K562 (cell line): ENCODE results near the gene WEE1. TPM values are rescaled to one million over a fixed set of nuclear protein-coding genes. Genes with fewer than 3 reads are reported as not detected.

ENCODE experiments used
- ATAC-seq: fragments of 200-7000 bp; cut with Tn5 transposase; 3 replicates; pipeline ENCODE4 v1.9.1; 2020; ENCODE audit warnings: moderate library complexity
- BruUV-seq: library from RNA; stranded (reverse); fragments of 400-500 nt; replicated peaks from 2 replicates; lab custom pipeline; 2021; lab: Mats Ljungman, UMichigan
- CTCF ChIA-PET: fragments of 300-600 bp; formaldehyde crosslinking; extraction: SDS; loops from one replicate; lab custom pipeline; 2021; ENCODE audit warnings: low intra/inter-chr PET ratio; lab: Yijun Ruan, JAX
- POLR2A ChIA-PET: fragments of 300-600, 350-650 bp; sonication (Branson Sonifier 250); formaldehyde crosslinking; extraction: SDS; loops from one replicate; lab custom pipeline; 2021; ENCODE audit warnings: antibody characterized with exemption, inconsistent platforms; lab: Yijun Ruan, JAX
- DNase-seq, 4 experiments: peaks; one replicate each; pipeline versions ENCODE4 v3.0.0 to v3.0.0-alpha.2; 2011 to 2018; ENCODE audit warnings: low spot score in 3 of 4, mixed read lengths in 3 of 4; ENCODE audit errors: extremely low read depth in 1 of 4
- FAIRE-seq: peaks from 2 replicates; lab custom pipeline; 2011; peaks lifted over from hg19 to GRCh38; lab: Jason Lieb, UNC
- H2AFZ ChIP-seq: 2 replicates; pipeline ENCODE4 v1.6.0; 2011; ENCODE audit warnings: low read depth, low read length, control low read depth, inconsistent platforms
- H3K27ac ChIP-seq: fragments of 200-600 bp; 3 replicates; pipeline ENCODE4 v1.8.0; 2011; ENCODE audit warnings: low read depth, mild to moderate bottlenecking, control low read depth, inconsistent platforms, low read length, moderate library complexity, mixed read lengths; ENCODE audit errors: extremely low read depth
- H3K27me3 ChIP-seq, 2 experiments: fragments of 300-600 bp in 1 of 2; 2 replicates in 1 of 2; 3 replicates in 1 of 2; pipeline versions ENCODE4 v1.6.0 to v1.8.0; 2011; ENCODE audit warnings: inconsistent platforms in 2 of 2, low read length in 2 of 2, mild to moderate bottlenecking in 1 of 2, mixed read lengths in 1 of 2, moderate library complexity in 1 of 2; ENCODE audit not compliant: control insufficient read depth in 2 of 2, insufficient read depth in 2 of 2
- H3K36me3 ChIP-seq: fragments of 300-600 bp; 3 replicates; pipeline ENCODE4 v1.8.0; 2011; ENCODE audit warnings: mild to moderate bottlenecking, low read length, inconsistent platforms; ENCODE audit not compliant: control insufficient read depth, insufficient read depth
- H3K4me1 ChIP-seq, 2 experiments: fragments of 200-600 bp in 1 of 2; replicated peaks in 1 of 2; 2 replicates in 1 of 2; 3 replicates in 1 of 2; pipeline versions ENCODE4 v1.5.1 to v1.8.0; 2011; ENCODE audit warnings: inconsistent platforms in 2 of 2, low read length in 2 of 2, mild to moderate bottlenecking in 1 of 2, mixed read lengths in 1 of 2, moderate library complexity in 1 of 2; ENCODE audit not compliant: control insufficient read depth in 2 of 2, insufficient read depth in 2 of 2
- H3K4me2 ChIP-seq: 2 replicates; pipeline ENCODE4 v1.6.1; 2011; ENCODE audit warnings: low read length, control low read depth, inconsistent platforms, mixed read lengths; ENCODE audit not compliant: insufficient read depth
- H3K4me3 ChIP-seq: fragments of 200-600 bp; sonication (generic), shearing (Covaris generic); 2 replicates; pipeline ENCODE4 v1.5.1; 2016; ENCODE audit warnings: control low read depth, inconsistent platforms
- H3K79me2 ChIP-seq: fragments of 200-600 bp; 3 replicates; pipeline ENCODE4 v1.8.0; 2011; ENCODE audit warnings: low read length, inconsistent platforms; ENCODE audit not compliant: control insufficient read depth, insufficient read depth
- H3K9ac ChIP-seq, 2 experiments: 2 replicates each; pipeline versions ENCODE4 v1.6.0 to v1.6.1; 2011; ENCODE audit warnings: low read depth in 2 of 2, low read length in 2 of 2, control low read depth in 1 of 2, inconsistent platforms in 1 of 2, mild to moderate bottlenecking in 1 of 2, mixed read lengths in 1 of 2; ENCODE audit not compliant: insufficient read depth in 1 of 2
- H3K9me1 ChIP-seq: one replicate; pipeline ENCODE4 v1.6.0; 2011; ENCODE audit warnings: inconsistent platforms, mild to moderate bottlenecking, low read length, moderate library complexity; ENCODE audit not compliant: control insufficient read depth, insufficient read depth
- H3K9me3 ChIP-seq: replicated peaks from 2 replicates; pipeline ENCODE4 v1.5.1; 2011; ENCODE audit warnings: low read depth, low read length, inconsistent platforms; ENCODE audit not compliant: control insufficient read depth, insufficient read depth
- H4K20me1 ChIP-seq: replicated peaks from 2 replicates; pipeline ENCODE4 v1.6.1; 2011; ENCODE audit warnings: low read length, inconsistent platforms, mixed read lengths; ENCODE audit not compliant: control insufficient read depth, insufficient read depth
- BRD9 ChIP-seq: fragments of 450-650 bp; IDR thresholded peaks from 2 replicates; pipeline ENCODE4 v1.6.1; 2018; ENCODE audit warnings: low read depth; ENCODE audit not compliant: partially characterized antibody
- GTF2E2 ChIP-seq: fragments of 200-800 bp; sonication (Bioruptor generic); IDR thresholded peaks from 2 replicates; pipeline ENCODE4 v1.6.1; 2016; ENCODE audit warnings: missing genetic modification characterization, missing compliant biosample characterization
- KAT7 ChIP-seq: sonication (generic); formaldehyde crosslinking; IDR thresholded peaks from 2 replicates; pipeline ENCODE4 v1.8.0; 2022; ENCODE audit warnings: missing genetic modification reagents, mild to moderate bottlenecking, borderline replicate concordance
- MYC ChIP-seq, 2 experiments: fragments of 250-450 bp in 1 of 2; sonication (Bioruptor Pico) in 1 of 2; IDR thresholded peaks; 2 replicates each; pipeline versions ENCODE4 v1.5.1 to v1.6.1; 2012 to 2021; ENCODE audit warnings: low read depth in 2 of 2, borderline replicate concordance in 1 of 2, improper control_type of control experiment in 1 of 2, low read length in 1 of 2, mild to moderate bottlenecking in 1 of 2, moderate library complexity in 1 of 2
- WGBS: fragments of 100-300 bp; shearing (Covaris generic); methylation state at CpG from one replicate; pipeline ENCODE4 v1.1.6; 2016; ENCODE audit warnings: low coverage, mixed read lengths; ENCODE audit not compliant: insufficient coverage; ENCODE audit errors: missing lambda C conversion rate; 5-methylcytosine and 5-hydroxymethylcytosine counted together
- in situ Hi-C: fragments of 300-500 bp; cut with MboI; formaldehyde crosslinking; loops from 4 replicates; pipeline ENCODE4 v1.15.0; 2018; ENCODE audit warnings: inconsistent platforms, mixed read lengths
- intact Hi-C: fragments of 100-400 bp; cut with micrococcal nuclease; formaldehyde crosslinking; loops from 2 replicates; pipeline ENCODE4 v1.14.2; 2022
- polyA plus RNA-seq, 8 experiments: library from polyadenylated mRNA; depleted of rRNA in 4 of 8; stranded (reverse) in 5 of 8; unstranded in 3 of 8; fragments of >200 nt; fragmentation: Nextera tagmentation in 2 of 8; fragmentation: Illumina TruSeq in 1 of 8; extraction: Ambion mirVana in 2 of 8; extraction: Trizol in 1 of 8; gene quantifications; 2 replicates each; pipeline versions ENCODE4 v1.2.1 to v1.2.3, GENCODE V29; 2011 to 2014; ENCODE audit warnings: inconsistent platforms in 1 of 8, missing spikeins in 1 of 8
- total RNA-seq, 7 experiments: library from RNA; depleted of rRNA in 6 of 7; stranded (reverse); fragments of >200 nt in 6 of 7; fragmentation: Illumina TruSeq in 2 of 7; extraction: Trizol in 2 of 7; gene quantifications; 2 replicates each; pipeline versions ENCODE4 v1.2.1 to v1.2.3, GENCODE V29; 2011 to 2021; ENCODE audit warnings: low replicate concordance in 1 of 7
- TF ChIP-seq, protein P1 (sequence below): fragments of 150-350 bp; IDR thresholded peaks from 2 replicates; pipeline ENCODE4 v1.6.1; 2014; ENCODE audit warnings: low read depth, mild to moderate bottlenecking, low read length, borderline replicate concordance
- TF ChIP-seq, protein P2 (sequence below), 2 experiments: fragments of 200-800 bp in 1 of 2; sonication (Bioruptor generic) in 1 of 2; sonication (generic) in 1 of 2; formaldehyde crosslinking in 1 of 2; IDR thresholded peaks in 1 of 2; conservative IDR thresholded peaks in 1 of 2; 2 replicates each; pipeline versions ENCODE4 v1.5.0 to v1.6.1; 2016 to 2020; ENCODE audit warnings: missing compliant biosample characterization in 1 of 2, missing genetic modification characterization in 1 of 2, missing genetic modification reagents in 1 of 2
- TF ChIP-seq, protein P3 (sequence below): fragments of 250-450 bp; sonication (Bioruptor Pico); IDR thresholded peaks from 2 replicates; pipeline ENCODE4 v1.8.0; 2022; ENCODE audit warnings: moderate library complexity, mild to moderate bottlenecking, inconsistent platforms

Gene WEE1
- total and polyA plus RNA-seq, 9 of the 15 experiments (the other 6 are each of a cell fraction or from before 2014, with no cell fraction given): 21.9 to 99.0 (median 67.4) TPM

- H3K9ac ChIP-seq: peak overlapping the region; percentile 24 to 72; a peak in 3 of 4 replicates
- H3K79me2 ChIP-seq: peaks cover 12% of the 10 kb centered on the region
- H3K4me1 ChIP-seq: peaks cover 38 to 53% of the 10 kb centered on the region in 2 experiments
- H3K9me3 ChIP-seq: no peaks in the 10 kb centered on the region
- no peak for FAIRE-seq
- DNase-seq: no peak
- 65% methylated on average over 5 of the region's 5 CpGs for WGBS
- ChIA-PET POLR2A (interaction anchor here (0.7 kb wide), 1 partner anchor 795 kb away, joined by 3 read pairs; no protein-coding TSS in a partner anchor), CTCF (no interaction called here)
- in situ Hi-C loops: loop anchor here (5.0 kb wide), 1 partner anchor 32 kb away; no protein-coding TSS in a partner anchor
- H3K27me3 ChIP-seq: no peaks in the 10 kb centered on the region
- H3K9me1 ChIP-seq: no peaks in the 10 kb centered on the region
- peak overlapping the region; percentile 10; the same call in 1 of the 2 replicates for H3K4me2 ChIP-seq
- H3K27ac ChIP-seq: peak overlapping the region; percentile 46; the same call in 2 of the 3 replicates
- intact Hi-C loops: loop anchor here (10.0 kb wide), 1 partner anchor 105 kb away; the partner anchor contains the start of gene ZNF143
- no TSS peak for BruUV-seq
- H3K4me3 ChIP-seq: no peak overlapping the region
- no peaks in the 10 kb centered on the region for H4K20me1 ChIP-seq
- TF ChIP-seq GTF2E2 (tag) (0 out of 2 replicates have a peak, but pooled peaks have one; percentile 17), KAT7 (CRISPR knock-in tag) (0 out of 2 replicates have a peak, but pooled peaks have one; percentile 29), BRD9 (peak; percentile 6), MYC (IDR thresholded peaks at IDR 0.05; ENCODE audit: low read depth, low read length) (0 out of 2 replicates have a peak, but pooled peaks have one; percentile 3), MYC (CRISPR knock-in tag; IDR thresholded peaks at IDR 0.05; ENCODE audit: borderline replicate concordance, low read depth) (no peak)
- TF ChIP-seq, protein P1, sequence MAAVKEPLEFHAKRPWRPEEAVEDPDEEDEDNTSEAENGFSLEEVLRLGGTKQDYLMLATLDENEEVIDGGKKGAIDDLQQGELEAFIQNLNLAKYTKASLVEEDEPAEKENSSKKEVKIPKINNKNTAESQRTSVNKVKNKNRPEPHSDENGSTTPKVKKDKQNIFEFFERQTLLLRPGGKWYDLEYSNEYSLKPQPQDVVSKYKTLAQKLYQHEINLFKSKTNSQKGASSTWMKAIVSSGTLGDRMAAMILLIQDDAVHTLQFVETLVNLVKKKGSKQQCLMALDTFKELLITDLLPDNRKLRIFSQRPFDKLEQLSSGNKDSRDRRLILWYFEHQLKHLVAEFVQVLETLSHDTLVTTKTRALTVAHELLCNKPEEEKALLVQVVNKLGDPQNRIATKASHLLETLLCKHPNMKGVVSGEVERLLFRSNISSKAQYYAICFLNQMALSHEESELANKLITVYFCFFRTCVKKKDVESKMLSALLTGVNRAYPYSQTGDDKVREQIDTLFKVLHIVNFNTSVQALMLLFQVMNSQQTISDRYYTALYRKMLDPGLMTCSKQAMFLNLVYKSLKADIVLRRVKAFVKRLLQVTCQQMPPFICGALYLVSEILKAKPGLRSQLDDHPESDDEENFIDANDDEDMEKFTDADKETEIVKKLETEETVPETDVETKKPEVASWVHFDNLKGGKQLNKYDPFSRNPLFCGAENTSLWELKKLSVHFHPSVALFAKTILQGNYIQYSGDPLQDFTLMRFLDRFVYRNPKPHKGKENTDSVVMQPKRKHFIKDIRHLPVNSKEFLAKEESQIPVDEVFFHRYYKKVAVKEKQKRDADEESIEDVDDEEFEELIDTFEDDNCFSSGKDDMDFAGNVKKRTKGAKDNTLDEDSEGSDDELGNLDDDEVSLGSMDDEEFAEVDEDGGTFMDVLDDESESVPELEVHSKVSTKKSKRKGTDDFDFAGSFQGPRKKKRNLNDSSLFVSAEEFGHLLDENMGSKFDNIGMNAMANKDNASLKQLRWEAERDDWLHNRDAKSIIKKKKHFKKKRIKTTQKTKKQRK: no peak
- TF ChIP-seq, protein P2, sequence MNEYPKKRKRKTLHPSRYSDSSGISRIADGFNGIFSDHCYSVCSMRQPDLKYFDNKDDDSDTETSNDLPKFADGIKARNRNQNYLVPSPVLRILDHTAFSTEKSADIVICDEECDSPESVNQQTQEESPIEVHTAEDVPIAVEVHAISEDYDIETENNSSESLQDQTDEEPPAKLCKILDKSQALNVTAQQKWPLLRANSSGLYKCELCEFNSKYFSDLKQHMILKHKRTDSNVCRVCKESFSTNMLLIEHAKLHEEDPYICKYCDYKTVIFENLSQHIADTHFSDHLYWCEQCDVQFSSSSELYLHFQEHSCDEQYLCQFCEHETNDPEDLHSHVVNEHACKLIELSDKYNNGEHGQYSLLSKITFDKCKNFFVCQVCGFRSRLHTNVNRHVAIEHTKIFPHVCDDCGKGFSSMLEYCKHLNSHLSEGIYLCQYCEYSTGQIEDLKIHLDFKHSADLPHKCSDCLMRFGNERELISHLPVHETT (CRISPR knock-in tag; conservative IDR thresholded peaks at IDR 0.05 in 1 of 2, IDR thresholded peaks at IDR 0.05 in 1 of 2): 0 out of 4 replicates have a peak, but pooled peaks of 1 of the 2 experiments have one; percentile 15
- TF ChIP-seq, protein P3, sequence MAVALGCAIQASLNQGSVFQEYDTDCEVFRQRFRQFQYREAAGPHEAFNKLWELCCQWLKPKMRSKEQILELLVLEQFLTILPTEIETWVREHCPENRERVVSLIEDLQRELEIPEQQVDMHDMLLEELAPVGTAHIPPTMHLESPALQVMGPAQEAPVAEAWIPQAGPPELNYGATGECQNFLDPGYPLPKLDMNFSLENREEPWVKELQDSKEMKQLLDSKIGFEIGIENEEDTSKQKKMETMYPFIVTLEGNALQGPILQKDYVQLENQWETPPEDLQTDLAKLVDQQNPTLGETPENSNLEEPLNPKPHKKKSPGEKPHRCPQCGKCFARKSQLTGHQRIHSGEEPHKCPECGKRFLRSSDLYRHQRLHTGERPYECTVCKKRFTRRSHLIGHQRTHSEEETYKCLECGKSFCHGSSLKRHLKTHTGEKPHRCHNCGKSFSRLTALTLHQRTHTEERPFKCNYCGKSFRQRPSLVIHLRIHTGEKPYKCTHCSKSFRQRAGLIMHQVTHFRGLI (CRISPR knock-in tag): no peak
- no peak for ATAC-seq
- H2AFZ ChIP-seq: peak overlapping the region; percentile 46
- no peaks in the 10 kb centered on the region; the same call in 2 of the 3 replicates for H3K36me3 ChIP-seq
Observed at GRCh38 chr11:9569588-9570164, 3.8 kb upstream of the WEE1 start.
